KOPT-K1 (cell line): ENCODE data around the gene ISOC2.

Experiments
- H3K27ac ChIP-seq: fragments of 200-600 bp; sonication (generic); 2 replicates; pipeline ENCODE4 v1.5.1; 2016; ENCODE audit warnings: antibody characterized with exemption, mild to moderate bottlenecking, low read depth, low read length; ENCODE audit not compliant: poor library complexity, severe bottlenecking
- H3K36me3 ChIP-seq: fragments of 200-600 bp; sonication (generic); 2 replicates; pipeline ENCODE4 v1.5.1; 2017; ENCODE audit warnings: antibody characterized with exemption, mild to moderate bottlenecking, low read length, moderate library complexity; ENCODE audit not compliant: insufficient read depth
- H3K9me3 ChIP-seq: fragments of 200-600 bp; sonication (generic); 2 replicates; pipeline ENCODE4 v1.5.1; 2017; ENCODE audit warnings: antibody characterized with exemption, low read length, mild to moderate bottlenecking; ENCODE audit not compliant: insufficient read depth, poor library complexity, severe bottlenecking

Gene ISOC2

DNA sequence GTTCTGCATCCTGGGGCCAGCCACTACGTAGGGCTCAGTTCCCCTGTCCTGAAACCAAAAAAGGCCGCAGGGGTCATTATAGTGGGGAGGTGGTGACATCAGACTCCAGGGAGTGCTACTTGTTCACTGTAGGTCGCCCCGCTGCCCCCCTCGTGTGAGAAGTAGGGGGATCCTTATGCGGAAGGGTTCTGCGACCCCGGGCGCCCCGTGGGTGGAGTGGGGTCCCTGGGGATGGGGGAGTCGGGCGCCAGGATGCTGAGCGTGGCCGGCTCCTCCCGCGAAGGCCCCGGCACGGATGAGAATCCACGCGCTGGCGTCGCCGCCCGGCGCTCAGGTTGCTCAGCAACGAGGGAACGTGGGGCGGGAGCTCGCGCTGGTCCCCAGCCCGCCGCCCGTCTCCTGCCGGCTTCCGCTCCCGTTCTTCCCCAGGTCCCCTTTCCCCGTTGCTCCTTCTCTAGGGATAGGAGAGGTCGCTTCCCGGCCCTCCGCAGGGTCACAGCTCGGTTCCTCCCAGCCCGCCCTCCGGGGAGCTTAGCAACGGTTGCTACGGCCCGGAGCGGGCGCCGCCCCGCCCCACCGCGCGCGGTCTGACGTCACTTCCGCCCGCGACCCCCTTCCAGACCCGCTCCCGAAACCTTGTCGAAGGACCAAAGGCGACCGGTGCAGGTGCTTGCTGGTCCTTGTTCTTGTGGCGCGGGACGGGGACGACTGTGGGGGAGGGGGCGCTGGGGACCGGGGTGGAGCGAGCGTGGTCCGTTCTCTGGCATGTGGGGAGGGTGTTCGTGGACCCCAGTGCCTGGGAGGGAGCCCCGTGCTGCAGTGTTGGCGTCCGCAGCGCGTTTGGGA, 23.4 kb upstream of the ISOC2 start, which contains the start of gene NAT14:
TSS of gene NAT14 (plus strand) at position 596 of the 846 bp plus-strand sequence. CDS start 521 bp downstream, outside the sequence.
- Histone ChIP-seq H3K36me3 (peaks cover 8% of the 10 kb centered on the region; the same call in 1 of the 2 replicates), H3K27ac (peak within 1 kb of the TSS; percentile 71), H3K9me3 (no peaks in the 10 kb centered on the region)

GRCh38 chr19:55483706-55484592, 22.5 kb upstream of the ISOC2 start:
- H3K9me3 ChIP-seq, result no peaks in the 10 kb centered on the region
- peak overlapping the region; percentile 71 for H3K27ac ChIP-seq
- peaks cover 8% of the 10 kb centered on the region; the same call in 1 of the 2 replicates for H3K36me3 ChIP-seq

GRCh38 chr19:55482967-55483705, 21.7 kb upstream of the ISOC2 start:
- peaks cover 8% of the 10 kb centered on the region; the same call in 1 of the 2 replicates for H3K36me3 ChIP-seq
- H3K27ac ChIP-seq, result no peak overlapping the region
- H3K9me3 ChIP-seq, result no peaks in the 10 kb centered on the region

GRCh38 chr19:55482156-55482961, 20.9 kb upstream of the ISOC2 start:
- H3K36me3 ChIP-seq, result peaks cover 8% of the 10 kb centered on the region; the same call in 1 of the 2 replicates

DNA sequence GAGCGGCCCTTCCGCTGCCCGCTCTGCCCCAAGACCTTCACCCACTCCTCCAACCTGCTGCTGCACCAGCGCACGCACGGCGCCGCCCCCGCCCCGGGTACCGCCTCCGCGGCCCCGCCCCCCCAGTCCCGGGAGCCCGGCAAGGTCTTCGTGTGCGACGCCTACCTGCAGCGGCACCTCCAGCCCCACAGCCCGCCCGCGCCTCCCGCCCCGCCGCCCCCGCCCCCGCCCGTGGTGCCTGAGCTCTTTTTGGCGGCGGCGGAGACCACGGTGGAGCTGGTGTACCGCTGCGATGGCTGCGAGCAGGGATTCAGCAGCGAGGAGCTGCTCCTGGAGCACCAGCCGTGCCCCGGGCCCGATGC, 20.3 kb upstream of the ISOC2 start:
- Histone ChIP-seq H3K9me3 (no peaks in the 10 kb centered on the region), H3K27ac (no peak overlapping the region), H3K36me3 (peaks cover 8% of the 10 kb centered on the region; the same call in 1 of the 2 replicates)

More at GRCh38 chr19:55482156-55482961, 20.9 kb upstream of the ISOC2 start:
- Histone ChIP-seq H3K9me3 (no peaks in the 10 kb centered on the region), H3K27ac (no peak overlapping the region)

- H3K27ac ChIP-seq, result no peak overlapping the region
- no peaks in the 10 kb centered on the region for H3K9me3 ChIP-seq
- peaks cover 8% of the 10 kb centered on the region; the same call in 1 of the 2 replicates for H3K36me3 ChIP-seq
These were observed 19.8 kb upstream of the ISOC2 start for GRCh38 chr19:55481148-55481793.

DNA sequence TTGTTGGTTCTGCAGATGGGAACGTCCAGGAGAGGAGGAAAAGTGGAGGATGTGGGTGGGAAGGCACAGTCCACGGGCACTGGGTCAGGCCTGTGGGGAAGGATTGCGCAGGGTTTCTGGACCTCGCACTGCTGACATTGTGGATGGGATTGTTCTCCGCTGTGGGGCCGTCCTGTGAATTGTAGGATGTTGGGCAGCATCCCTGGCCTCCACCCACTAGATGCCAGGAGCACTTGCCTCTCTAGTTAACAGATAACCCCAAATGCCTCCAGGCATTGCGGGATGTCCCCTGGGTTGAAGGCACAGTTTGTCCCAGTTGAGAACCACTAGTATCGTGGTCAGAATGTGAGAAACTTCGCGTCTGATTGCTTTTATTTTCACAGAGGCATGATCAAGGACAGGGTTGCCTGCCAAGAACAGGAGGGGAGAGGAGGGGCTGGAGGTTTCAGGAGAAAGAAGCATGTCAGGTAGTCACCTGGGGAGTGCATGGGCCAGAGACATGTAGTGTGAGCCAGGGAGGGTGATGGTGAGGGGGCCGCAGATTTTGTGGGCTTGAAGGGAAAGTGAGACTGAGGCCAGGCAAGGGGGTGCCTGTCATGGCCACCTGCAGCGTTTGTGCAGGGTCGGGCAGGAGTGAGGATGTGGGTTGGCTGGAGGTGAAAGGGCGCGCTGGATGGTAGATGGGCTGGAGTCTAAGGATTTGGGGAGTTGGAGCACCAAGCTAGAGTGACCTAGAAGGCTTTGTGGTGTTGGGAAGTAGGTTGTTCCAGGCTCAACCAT, 18.2 kb upstream of the ISOC2 start:
- Histone ChIP-seq H3K9me3 (no peaks in the 10 kb centered on the region), H3K27ac (peak overlapping the region; percentile 24), H3K36me3 (peaks cover 8% of the 10 kb centered on the region; the same call in 1 of the 2 replicates)

DNA sequence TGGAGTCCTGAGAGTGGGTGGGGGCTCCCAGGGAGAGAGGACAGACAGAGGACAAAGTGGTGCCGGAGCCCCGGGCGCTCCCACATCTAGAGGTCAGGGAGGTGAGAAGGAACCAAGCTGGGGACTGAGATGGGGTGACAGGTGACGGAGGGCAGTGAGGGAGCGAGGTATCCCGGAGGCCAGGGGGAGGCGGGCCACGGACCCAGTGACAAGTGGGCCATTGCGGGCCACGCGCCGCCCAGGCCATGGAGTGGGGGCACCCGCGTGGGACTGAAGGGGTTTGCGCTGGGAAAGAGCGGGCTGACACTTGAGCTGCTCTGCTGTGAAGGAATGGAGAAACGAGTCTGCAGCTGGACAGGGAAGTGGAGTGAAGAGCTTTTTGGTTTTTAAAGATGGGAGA, 17.6 kb upstream of the ISOC2 start:
- Histone ChIP-seq H3K36me3 (peaks cover 8% of the 10 kb centered on the region; the same call in 1 of the 2 replicates), H3K27ac (no peak overlapping the region)

GRCh38 chr19:55478364-55478763, 16.9 kb upstream of the ISOC2 start:
- peaks cover 4% of the 10 kb centered on the region; the same call in 1 of the 2 replicates for H3K36me3 ChIP-seq
- H3K27ac ChIP-seq, result no peak overlapping the region
- H3K9me3 ChIP-seq, result no peaks in the 10 kb centered on the region

More for the DNA sequence above, 17.6 kb upstream of the ISOC2 start:
- no peaks in the 10 kb centered on the region for H3K9me3 ChIP-seq

- no peaks in the 10 kb centered on the region for H3K9me3 ChIP-seq
- no peaks in the 10 kb centered on the region; the same call in 1 of the 2 replicates for H3K36me3 ChIP-seq
- no peak overlapping the region for H3K27ac ChIP-seq
These were observed 16.5 kb upstream of the ISOC2 start for GRCh38 chr19:55477905-55478304.

DNA sequence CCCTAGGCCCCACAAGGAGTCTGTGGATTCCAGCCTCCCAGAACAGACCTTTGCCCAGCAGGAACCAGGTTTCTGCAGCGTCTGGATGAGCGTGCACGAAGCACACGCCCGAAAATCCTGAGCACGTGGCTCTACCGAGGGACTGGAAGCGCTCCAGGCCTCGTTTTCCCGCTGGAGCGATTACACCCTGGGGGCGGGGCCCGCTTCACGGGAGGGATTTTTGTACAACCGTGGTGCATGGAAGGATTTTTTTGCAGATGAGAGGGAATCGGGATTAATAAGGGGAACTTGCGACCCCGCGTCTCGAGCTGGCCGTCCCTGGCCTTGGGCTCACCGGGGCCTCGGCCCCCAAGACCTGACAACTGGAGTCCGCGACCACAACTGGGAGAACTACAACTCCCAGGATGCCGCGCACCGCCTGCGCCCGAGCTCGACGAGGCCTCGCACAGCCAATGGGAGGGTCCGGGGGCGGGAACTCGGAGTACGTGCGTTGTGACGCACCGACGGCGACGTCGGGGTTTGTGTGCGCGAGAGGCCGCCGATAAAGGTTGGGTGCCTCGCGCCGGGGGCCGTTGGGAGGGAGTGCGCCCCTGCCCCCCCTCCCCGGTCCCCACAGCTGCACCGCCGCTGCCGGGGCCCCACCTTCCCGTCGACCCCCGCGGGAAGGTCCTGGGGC, 14.8 kb upstream of the ISOC2 start, which contains the start of gene ZNF628:
TSS of gene ZNF628 (plus strand) at position 518 of the 676 bp plus-strand sequence. CDS start 3,294 bp downstream, outside the sequence.
- Histone ChIP-seq H3K27ac (peak within 1 kb of the TSS; percentile 82), H3K36me3 (no peaks in the 10 kb centered on the region), H3K9me3 (no peaks in the 10 kb centered on the region)
